ENCODE results near the gene SLC28A1. TPM values are rescaled to one million over a fixed set of nuclear protein-coding genes. Genes with fewer than 3 reads are reported as not detected.

The SLC28A1 gene
- total RNA-seq, 4 donors from 2014 or later, result 0.47 TPM; not detected in 3

DNA sequence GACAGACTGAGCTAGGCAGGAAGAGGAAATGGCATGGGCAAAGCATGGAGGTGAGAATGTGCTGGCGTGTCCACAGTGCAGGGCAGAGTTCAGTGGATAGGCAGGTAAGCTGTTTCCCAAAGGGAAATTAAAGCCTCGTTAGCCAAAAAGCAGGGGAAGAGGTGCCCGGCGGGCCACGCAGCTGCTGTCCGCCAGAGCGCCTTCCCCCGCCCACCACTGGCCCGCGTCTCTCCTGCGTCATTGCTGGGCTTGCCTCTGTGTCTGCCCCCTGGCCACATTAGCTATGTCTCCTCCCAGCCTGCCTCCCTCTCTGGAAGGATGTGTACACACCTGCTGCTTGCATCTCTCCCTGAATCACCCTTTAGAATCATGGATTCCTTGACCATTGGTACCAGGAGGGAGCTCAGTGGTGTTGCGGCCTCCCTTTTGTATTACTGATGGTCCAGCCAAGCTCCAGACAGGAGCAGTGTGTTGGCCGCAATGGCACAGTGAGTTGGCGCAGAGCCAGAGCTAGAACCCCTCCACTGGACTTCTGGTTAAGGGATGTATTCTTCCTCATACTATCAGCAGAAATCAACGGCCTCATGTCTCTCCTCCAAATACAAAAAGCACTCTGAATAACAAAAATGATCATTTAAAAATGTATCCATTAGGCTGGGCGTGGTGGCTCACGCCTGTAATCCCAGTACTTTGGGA, 26.6 kb downstream of the SLC28A1 start:
- no peak overlapping the region for H3K4me3 ChIP-seq
- in situ Hi-C loops (cut with MboI; ENCODE audit: low sequenced_read_pairs in 4 of 4), result no loop called here
- no peaks in the 10 kb centered on the region for H3K36me3 ChIP-seq
- ATAC-seq (no peak), DNase-seq (peak in 1 of 2 donors; percentile 34)
- TF ChIP-seq, protein P1, sequence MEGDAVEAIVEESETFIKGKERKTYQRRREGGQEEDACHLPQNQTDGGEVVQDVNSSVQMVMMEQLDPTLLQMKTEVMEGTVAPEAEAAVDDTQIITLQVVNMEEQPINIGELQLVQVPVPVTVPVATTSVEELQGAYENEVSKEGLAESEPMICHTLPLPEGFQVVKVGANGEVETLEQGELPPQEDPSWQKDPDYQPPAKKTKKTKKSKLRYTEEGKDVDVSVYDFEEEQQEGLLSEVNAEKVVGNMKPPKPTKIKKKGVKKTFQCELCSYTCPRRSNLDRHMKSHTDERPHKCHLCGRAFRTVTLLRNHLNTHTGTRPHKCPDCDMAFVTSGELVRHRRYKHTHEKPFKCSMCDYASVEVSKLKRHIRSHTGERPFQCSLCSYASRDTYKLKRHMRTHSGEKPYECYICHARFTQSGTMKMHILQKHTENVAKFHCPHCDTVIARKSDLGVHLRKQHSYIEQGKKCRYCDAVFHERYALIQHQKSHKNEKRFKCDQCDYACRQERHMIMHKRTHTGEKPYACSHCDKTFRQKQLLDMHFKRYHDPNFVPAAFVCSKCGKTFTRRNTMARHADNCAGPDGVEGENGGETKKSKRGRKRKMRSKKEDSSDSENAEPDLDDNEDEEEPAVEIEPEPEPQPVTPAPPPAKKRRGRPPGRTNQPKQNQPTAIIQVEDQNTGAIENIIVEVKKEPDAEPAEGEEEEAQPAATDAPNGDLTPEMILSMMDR (IDR thresholded peaks at IDR 0.05 in 4 of 5, conservative IDR thresholded peaks at IDR 0.05 in 1 of 5), result no peak
- no peak for TF ChIP-seq POLR2A (IDR thresholded peaks at IDR 0.05)
- intact Hi-C loops (cut with DNase I; ENCODE audit: low total_unique reads), result no loop called here
- H3K27ac ChIP-seq, result peak overlapping the region; percentile 82 to 91 (median 90)
- H3K27me3 ChIP-seq, result no peaks in the 10 kb centered on the region
- H3K4me1 ChIP-seq, result peaks cover 44 to 58% of the 10 kb centered on the region in 2 donors
- no peaks in the 10 kb centered on the region for H3K9me3 ChIP-seq

DNA sequence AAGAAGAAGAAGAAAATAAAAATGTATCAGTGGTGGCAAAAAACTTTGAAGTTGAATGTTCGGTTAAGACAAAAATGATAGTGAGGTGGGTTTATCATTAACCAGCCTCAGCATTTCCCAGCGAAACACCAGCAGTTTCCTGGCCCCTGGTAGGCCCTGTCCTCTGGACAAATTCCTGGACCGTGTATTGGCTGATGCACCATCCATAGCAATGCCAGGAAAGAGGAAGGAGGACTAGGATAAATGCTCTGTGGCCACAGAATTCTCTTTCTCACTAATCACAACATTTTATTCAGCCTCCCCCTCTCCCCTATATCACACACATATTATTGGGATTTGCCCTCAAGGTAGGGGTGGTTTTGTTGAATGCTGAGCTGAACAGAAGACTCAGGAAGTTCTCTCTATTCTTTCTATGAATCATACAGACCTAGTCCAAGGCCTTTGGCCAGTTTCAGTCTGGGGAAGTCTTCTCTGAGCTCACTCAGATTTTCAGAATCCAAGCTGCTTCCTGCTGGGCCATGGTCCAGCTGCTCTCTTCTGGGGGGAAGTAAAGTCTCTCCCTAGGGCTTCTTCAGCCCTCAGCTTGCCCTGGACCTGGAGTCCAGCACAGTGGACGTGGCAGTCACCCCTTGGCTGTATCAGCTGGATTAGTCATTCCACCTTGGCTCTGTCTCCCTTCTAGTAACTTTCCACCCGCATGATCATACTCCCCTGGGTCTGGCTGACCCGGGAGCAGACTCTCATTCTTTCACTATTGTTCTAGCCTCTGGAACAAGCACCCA, 27.6 kb downstream of the SLC28A1 start:
- H3K9me3 ChIP-seq, result no peaks in the 10 kb centered on the region
- no peaks in the 10 kb centered on the region for H3K36me3 ChIP-seq
- peak; percentile 89 to 95 for DNase-seq
- peak overlapping the region in 1 of 4 donors; percentile 44 for H3K4me3 ChIP-seq
- intact Hi-C loops (cut with DNase I; ENCODE audit: low total_unique reads), result no loop called here
- ATAC-seq, result peak; percentile 87 to 91
- TF ChIP-seq, protein P1 (IDR thresholded peaks at IDR 0.05 in 4 of 5, conservative IDR thresholded peaks at IDR 0.05 in 1 of 5), result no peak
- peak; percentile 51 to 78 for TF ChIP-seq POLR2A (IDR thresholded peaks at IDR 0.05)
- in situ Hi-C loops (cut with MboI; ENCODE audit: low sequenced_read_pairs in 4 of 4), result no loop called here
- peaks cover 44 to 59% of the 10 kb centered on the region in 2 donors for H3K4me1 ChIP-seq
- no peaks in the 10 kb centered on the region for H3K27me3 ChIP-seq
- H3K27ac ChIP-seq, result peak overlapping the region; percentile 82 to 91 (median 90)

DNA sequence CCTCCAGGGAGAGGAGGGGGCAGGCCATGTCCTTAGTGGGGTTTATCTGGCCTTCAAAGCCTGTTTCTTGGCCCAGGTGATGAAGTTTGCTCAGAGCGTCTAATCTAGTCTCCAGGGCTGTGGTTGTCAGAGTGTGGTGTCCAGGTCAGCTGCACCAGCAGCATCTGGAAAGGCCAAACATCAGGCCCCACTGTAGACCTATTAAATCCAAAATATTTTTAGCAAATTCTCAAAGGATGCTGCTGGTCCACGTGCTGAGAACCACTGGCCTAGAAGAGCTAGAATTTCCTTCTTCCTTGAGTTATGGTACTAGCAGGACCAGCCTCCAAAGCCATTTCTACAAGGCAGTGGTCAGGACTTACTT, 28.9 kb downstream of the SLC28A1 start:
- Histone ChIP-seq H3K4me1 (peaks cover 44 to 59% of the 10 kb centered on the region in 2 donors), H3K27me3 (no peaks in the 10 kb centered on the region), H3K4me3 (no peak overlapping the region), H3K27ac (peak overlapping the region; percentile 82 to 91 (median 90)), H3K9me3 (no peaks in the 10 kb centered on the region), H3K36me3 (no peaks in the 10 kb centered on the region)
- TF ChIP-seq POLR2A (IDR thresholded peaks at IDR 0.05), result no peak
- TF ChIP-seq, protein P1 (IDR thresholded peaks at IDR 0.05 in 4 of 5, conservative IDR thresholded peaks at IDR 0.05 in 1 of 5), result no peak
- in situ Hi-C loops (cut with MboI; ENCODE audit: low sequenced_read_pairs in 4 of 4), result no loop called here
- DNase-seq, result no peak
- ATAC-seq, result no peak
- intact Hi-C loops (cut with DNase I; ENCODE audit: low total_unique reads), result no loop called here

DNA sequence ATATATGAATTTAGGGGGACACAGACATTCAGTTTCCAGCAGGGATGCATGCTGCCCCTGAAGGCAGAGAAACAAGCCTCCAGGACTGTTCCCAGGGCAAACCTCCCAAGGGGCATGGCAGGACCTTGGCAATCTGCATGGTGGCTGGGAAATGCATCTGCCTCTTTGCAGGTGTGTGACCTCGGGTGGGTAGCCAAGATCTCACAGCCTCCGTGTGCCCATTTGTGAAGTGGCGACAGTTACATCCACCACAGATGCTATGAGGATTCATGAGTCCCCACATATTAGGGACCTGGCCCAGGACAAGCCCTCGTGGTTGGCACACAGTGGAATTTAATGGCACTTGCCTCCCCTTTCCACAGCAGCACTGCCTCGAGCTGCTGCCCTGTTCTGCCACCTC, 29.9 kb downstream of the SLC28A1 start:
- in situ Hi-C loops (cut with MboI; ENCODE audit: low sequenced_read_pairs in 4 of 4), result no loop called here
- no peak for ATAC-seq
- no peak for DNase-seq
- Histone ChIP-seq H3K4me1 (peaks cover 44 to 59% of the 10 kb centered on the region in 2 donors), H3K9me3 (no peaks in the 10 kb centered on the region), H3K27me3 (no peaks in the 10 kb centered on the region), H3K36me3 (no peaks in the 10 kb centered on the region), H3K27ac (peak overlapping the region; percentile 82 to 91 (median 90)), H3K4me3 (no peak overlapping the region)
- intact Hi-C loops (cut with DNase I; ENCODE audit: low total_unique reads), result no loop called here
- TF ChIP-seq, protein P1 (IDR thresholded peaks at IDR 0.05 in 4 of 5, conservative IDR thresholded peaks at IDR 0.05 in 1 of 5), result no peak
- no peak for TF ChIP-seq POLR2A (IDR thresholded peaks at IDR 0.05)

All from gastrocnemius medialis (tissue), 4 donors.